RPMI7951 (cell line): ENCODE results near the gene ILDR2. TPM values are rescaled to one million over a fixed set of nuclear protein-coding genes. Genes with fewer than 3 reads are reported as not detected.

Experiments
- DNase-seq: peaks from one replicate; pipeline ENCODE4 v3.0.0-alpha.2; 2012; ENCODE audit warnings: low read depth
- total RNA-seq: library from RNA; depleted of rRNA; stranded (reverse); fragments of >200 nt; shearing (Covaris generic); gene quantifications from 2 replicates; pipeline ENCODE4 v1.2.3, GENCODE V29; 2014

The ILDR2 gene
- total RNA-seq, 1 experiment from 2014 or later = 4.6 TPM

GRCh38 chr1:166969074-166969677 lies 6.2 kb downstream of the ILDR2 start:
- DNase-seq = no peak

GRCh38 chr1:166960858-166961474 lies 14.4 kb downstream of the ILDR2 start:
- DNase-seq = no peak

DNA sequence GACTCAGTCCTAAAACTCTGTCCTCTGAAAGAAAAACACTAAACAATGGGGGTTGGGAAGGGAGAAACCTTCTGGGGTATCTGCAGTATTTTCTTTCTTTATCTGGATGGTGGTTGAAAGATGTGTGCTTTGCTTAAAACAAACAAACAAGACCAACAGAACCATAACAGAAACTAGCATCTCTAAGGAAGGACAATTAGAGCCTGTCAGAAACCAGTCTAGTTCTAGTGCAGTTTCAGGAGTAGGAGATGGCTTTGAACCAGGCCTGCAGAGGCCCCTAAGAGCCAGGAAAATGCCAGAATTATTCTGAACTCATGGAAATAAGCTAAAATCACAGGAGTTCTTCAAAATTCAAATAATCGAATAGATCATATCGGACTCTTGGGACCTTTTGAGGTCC lies 18.5 kb downstream of the ILDR2 start:
- no peak for DNase-seq

GRCh38 chr1:166956057-166956850 lies 19.1 kb downstream of the ILDR2 start:
- DNase-seq = no peak

DNA sequence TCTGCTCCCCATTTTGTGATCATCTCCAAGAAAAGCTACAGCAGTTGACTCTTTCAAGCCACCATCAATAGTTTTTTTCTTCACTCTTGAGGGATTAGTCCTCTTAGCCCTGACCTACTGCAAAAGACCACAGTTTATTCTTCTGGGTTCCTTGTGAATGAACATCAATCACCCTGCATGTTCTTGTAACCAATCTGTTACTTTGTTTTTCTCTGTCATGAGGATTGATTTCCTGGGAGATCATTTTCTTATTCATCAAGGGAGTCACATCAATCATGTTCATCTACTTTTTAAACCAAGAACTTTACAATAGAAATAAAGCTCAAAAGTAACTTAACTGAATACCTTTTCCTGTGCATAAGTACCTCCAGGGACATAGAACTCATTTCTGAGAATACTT lies 21.8 kb downstream of the ILDR2 start:
- no peak for DNase-seq

GRCh38 chr1:166952002-166952746 lies 23.2 kb downstream of the ILDR2 start:
- peak; percentile 90 for DNase-seq

DNA sequence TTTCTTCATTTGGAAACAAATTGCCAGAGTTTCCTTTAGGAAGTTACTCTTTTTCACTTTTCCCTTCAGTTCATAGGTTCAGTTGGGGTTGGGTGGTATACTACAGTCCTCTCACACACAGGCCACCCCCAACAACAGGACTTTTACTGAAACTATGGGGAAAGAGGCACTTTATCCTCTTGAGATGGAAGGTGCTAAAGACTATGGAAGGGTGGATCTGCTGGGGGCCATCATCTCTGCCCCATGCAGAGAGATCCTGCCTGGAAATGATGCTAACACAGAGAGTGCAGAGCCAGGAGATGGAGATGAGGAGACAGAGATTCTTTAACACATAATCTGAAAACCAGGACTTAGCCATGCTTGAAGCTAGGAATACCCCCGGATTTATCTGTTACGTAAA lies 24.3 kb downstream of the ILDR2 start:
- DNase-seq = no peak

DNA sequence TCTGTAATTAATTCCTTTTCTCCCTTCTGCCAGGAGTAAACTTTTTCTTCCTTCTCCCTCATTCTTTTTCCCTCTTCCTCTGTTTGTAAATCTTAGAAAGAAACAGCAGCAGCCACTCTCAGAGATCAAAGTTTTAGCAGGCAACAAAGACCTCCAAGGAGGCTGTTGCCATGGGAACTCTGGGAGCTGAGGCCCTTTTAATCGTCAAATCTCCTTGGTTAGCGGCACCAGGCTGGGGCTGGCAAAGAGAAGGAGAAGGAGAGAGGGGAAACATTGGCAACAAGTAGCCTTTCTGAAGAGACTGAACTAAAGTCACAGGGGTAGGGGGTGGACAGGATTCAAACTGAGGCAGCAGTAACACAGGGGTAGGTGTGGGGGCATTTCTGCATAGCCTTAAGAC lies 25.2 kb downstream of the ILDR2 start:
- no peak for DNase-seq

DNA sequence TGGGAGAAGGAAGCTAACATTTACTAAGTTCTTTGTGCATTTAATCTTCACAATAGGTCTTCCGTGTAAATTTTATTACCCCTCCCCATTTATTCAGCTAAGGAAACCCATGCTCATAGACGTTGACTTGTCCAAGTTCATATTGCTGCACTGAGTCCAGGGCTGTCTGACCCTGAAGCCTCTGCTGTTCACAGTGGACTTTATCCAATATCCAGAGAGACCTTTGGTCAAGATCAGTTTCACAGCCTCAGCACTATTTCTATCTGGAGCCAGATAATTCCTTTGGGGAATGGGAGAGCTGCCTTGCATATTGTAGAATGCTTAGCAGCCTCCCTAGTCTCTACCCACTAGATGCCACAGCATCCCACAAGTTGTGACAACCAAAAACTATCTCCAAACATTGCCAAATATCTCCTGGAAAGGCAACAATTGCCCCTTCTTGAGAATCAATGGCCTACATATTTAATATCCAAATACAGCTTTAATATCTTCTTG lies 26.4 kb downstream of the ILDR2 start:
- no peak for DNase-seq

GRCh38 chr1:166947398-166948043 lies 27.8 kb downstream of the ILDR2 start:
- peak; percentile 84 for DNase-seq

DNA sequence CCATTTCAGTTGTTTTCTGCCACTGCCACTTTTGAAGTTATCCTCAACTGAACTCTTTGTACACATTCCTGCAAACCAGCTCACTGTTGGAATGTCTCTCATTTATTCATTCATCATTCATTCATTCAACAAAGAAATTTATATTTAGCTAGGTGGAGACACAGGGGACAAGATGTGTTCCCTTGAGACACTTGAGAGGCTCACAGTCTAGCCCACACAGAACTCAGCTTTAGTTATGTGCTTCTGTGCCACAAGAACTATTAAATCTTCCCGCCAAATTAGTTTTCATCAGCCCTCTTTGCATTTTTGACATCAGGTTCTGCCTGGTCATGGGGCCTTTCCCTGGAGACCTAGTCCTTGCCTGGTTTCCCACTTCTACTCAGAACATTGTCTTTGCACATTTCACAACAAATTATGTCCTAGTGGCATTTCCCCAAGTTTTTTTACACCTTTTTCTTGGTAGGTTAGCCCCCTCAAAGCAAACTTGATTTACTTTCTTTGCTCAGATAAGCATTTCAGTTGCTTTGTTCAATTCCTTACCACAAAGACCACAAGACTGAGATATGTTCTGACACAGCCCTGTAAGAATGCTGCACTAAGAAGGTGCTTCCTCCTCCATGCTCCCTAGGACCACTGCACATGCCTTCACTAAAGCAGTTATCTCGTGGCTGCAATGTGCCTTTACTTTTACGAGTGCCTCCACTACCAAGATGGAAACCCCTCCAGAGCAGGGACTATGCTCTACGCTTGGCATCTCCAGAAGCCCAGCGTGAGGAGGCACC lies 31.0 kb downstream of the ILDR2 start:
- DNase-seq = peak; percentile 81

- no peak for DNase-seq
Measured at GRCh38 chr1:166939741-166940375, 35.5 kb downstream of the ILDR2 start.

GRCh38 chr1:166937962-166938361 lies 37.4 kb downstream of the ILDR2 start:
- DNase-seq = no peak

GRCh38 chr1:166937329-166937728 lies 38.0 kb downstream of the ILDR2 start:
- no peak for DNase-seq

GRCh38 chr1:166933633-166934032 lies 41.7 kb downstream of the ILDR2 start:
- peak; percentile 33 for DNase-seq

- DNase-seq = no peak
Measured at GRCh38 chr1:166933140-166933539, 42.2 kb downstream of the ILDR2 start.

DNA sequence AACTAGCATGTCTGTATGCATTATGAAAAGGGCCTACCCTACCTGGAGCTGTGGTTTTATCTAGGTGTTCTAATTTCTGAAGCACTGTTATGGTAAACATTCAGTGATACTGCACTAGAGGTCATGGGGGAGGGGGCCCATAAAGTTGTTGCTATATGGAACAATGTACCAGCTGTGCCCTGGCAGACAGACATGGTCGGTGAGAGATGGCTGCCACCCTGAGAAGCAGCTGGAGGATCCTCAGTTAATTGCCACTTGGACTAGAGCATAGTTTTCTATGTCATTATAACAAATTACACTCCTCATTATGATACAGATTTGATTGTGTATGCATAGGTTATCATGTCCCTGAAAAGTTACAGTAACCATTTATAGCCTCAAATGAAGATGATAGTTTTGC lies 45.4 kb downstream of the ILDR2 start:
- no peak for DNase-seq

- no peak for DNase-seq
Measured at GRCh38 chr1:166927701-166928100, 47.6 kb downstream of the ILDR2 start.

DNA sequence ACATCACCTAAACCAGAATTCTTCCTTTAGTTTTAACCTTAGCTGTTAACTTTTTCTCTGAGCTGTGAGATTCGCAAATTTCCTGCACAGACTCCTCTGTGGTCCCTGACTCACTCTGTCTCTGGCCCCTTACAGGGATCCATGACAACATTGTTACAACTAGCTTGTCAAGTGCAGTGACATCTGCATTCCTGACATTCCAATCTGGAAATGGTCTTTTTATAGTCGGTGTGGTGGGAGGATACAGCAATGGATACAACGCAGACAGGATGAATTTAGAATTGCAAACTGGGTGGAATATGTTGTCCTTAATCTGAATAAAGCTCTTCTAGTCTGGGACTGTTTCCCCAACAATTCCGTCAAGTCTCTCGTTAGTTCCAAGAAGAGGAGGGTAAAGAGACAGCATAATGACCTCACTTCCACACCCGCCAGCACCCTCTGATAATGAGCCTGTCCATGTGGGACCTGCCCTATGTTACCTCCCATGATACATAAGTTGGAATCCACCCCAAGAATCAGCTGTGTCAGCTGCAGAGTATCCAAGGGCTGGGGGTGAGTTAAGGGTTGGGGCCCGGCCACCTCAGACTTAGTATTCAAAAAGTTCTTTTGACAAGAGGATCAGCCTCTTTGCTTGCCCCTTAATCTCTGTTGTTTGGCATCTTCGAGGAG lies 49.4 kb downstream of the ILDR2 start:
- DNase-seq = peak; percentile 85
